H1 (cell line): ENCODE results near the gene PCIF1. TPM values are rescaled to one million over a fixed set of nuclear protein-coding genes. Genes with fewer than 3 reads are reported as not detected.
"Not testable (repeated sequence)": the region's sequence is repeated elsewhere in the genome, so short reads cannot be mapped to it uniquely, and the experiment has no call there.

ENCODE experiments used
- CTCF ChIA-PET: fragments of 300-600 bp; sonication (Branson Sonifier 250); formaldehyde crosslinking; loops from one replicate; lab custom pipeline; 2021; ENCODE audit not compliant: partially characterized antibody; lab: Charles Lee
- POLR2A ChIA-PET: fragments of 300-600 bp; sonication (Branson Sonifier 250); formaldehyde crosslinking; loops from one replicate; lab custom pipeline; 2021; ENCODE audit warnings: inconsistent platforms; ENCODE audit not compliant: partially characterized antibody; lab: Charles Lee
- DNase-seq, 2 experiments: peaks; one replicate each; pipeline versions ENCODE4 v3.0.0 to v3.0.0-alpha.2; 2010 to 2022; ENCODE audit warnings: low spot score in 2 of 2, low read depth in 1 of 2, mixed read lengths in 1 of 2
- FAIRE-seq: peaks from 2 replicates; lab custom pipeline; 2011; peaks lifted over from hg19 to GRCh38; lab: Jason Lieb, UNC
- H2AFZ ChIP-seq: 2 replicates; pipeline ENCODE4 v1.8.1; 2012; ENCODE audit warnings: low read length, inconsistent platforms
- H2AK5ac ChIP-seq: 2 replicates; pipeline ENCODE4 v1.6.1; 2013; ENCODE audit warnings: low read depth, low read length
- H2BK120ac ChIP-seq: replicated peaks from 2 replicates; pipeline ENCODE3; 2013; ENCODE audit warnings: low read depth, low read length, inconsistent platforms
- H2BK12ac ChIP-seq: 2 replicates; pipeline ENCODE4 v1.6.1; 2013; ENCODE audit warnings: low read depth, low read length
- H2BK15ac ChIP-seq: 2 replicates; pipeline ENCODE4 v1.6.1; 2013; ENCODE audit warnings: low read length
- H2BK20ac ChIP-seq: 2 replicates; pipeline ENCODE4 v1.6.1; 2013; ENCODE audit warnings: low read length
- H2BK5ac ChIP-seq: 2 replicates; pipeline ENCODE4 v1.6.1; 2013; ENCODE audit warnings: low read depth, low read length
- H3K14ac ChIP-seq: 2 replicates; pipeline ENCODE4 v1.6.1; 2013; ENCODE audit warnings: inconsistent platforms; ENCODE audit not compliant: insufficient read length
- H3K18ac ChIP-seq: 2 replicates; pipeline ENCODE4 v1.6.1; 2013; ENCODE audit warnings: low read length; ENCODE audit errors: extremely low read depth
- H3K23ac ChIP-seq: 2 replicates; pipeline ENCODE4 v1.6.1; 2013; ENCODE audit warnings: inconsistent platforms; ENCODE audit not compliant: insufficient read length
- H3K23me2 ChIP-seq: 2 replicates; pipeline ENCODE4 v1.6.1; 2013; ENCODE audit warnings: low read depth, low read length
- H3K27ac ChIP-seq: 2 replicates; pipeline ENCODE4 v1.6.1; 2011; ENCODE audit warnings: low read depth, low read length, inconsistent platforms
- H3K27me3 ChIP-seq, 4 experiments: replicated peaks in 1 of 4; 1 replicate in 1 of 4; 2 replicates in 3 of 4; pipeline versions ENCODE4 v1.6.1 to v1.8.1; 2011 to 2013; ENCODE audit warnings: low read length in 3 of 4, mild to moderate bottlenecking in 3 of 4, inconsistent platforms in 2 of 4, mixed read lengths in 2 of 4, moderate library complexity in 1 of 4; ENCODE audit not compliant: control insufficient read depth in 3 of 4, insufficient read depth in 3 of 4; ENCODE audit errors: extremely low read depth in 1 of 4
- H3K36me3 ChIP-seq, 4 experiments: 2 replicates each; pipeline versions ENCODE4 v1.6.1 to v1.8.1; 2011 to 2013; ENCODE audit warnings: mild to moderate bottlenecking in 4 of 4, low read length in 3 of 4, moderate library complexity in 2 of 4, control low read depth in 1 of 4, inconsistent platforms in 1 of 4; ENCODE audit not compliant: insufficient read depth in 4 of 4, control insufficient read depth in 2 of 4
- H3K4ac ChIP-seq: replicated peaks from 2 replicates; pipeline ENCODE3; 2013; ENCODE audit warnings: low read length, low read depth, mixed read lengths, inconsistent platforms; ENCODE audit not compliant: insufficient read length
- H3K4me1 ChIP-seq, 4 experiments: replicated peaks in 1 of 4; 1 replicate in 1 of 4; 2 replicates in 3 of 4; pipeline versions ENCODE4 v1.6.1 to v1.8.1; 2011 to 2013; ENCODE audit warnings: low read length in 3 of 4, inconsistent platforms in 2 of 4, mixed read lengths in 1 of 4; ENCODE audit not compliant: insufficient read depth in 4 of 4, control insufficient read depth in 3 of 4
- H3K4me2 ChIP-seq, 2 experiments: 2 replicates each; pipeline versions ENCODE4 v1.6.1 to v1.8.1; 2011 to 2013; ENCODE audit warnings: low read depth in 2 of 2, low read length in 2 of 2, control low read depth in 1 of 2, inconsistent platforms in 1 of 2, mild to moderate bottlenecking in 1 of 2; ENCODE audit not compliant: insufficient read depth in 1 of 2
- H3K4me3 ChIP-seq, 4 experiments: fragments of 200-600, 300-600 bp in 1 of 4; sonication (generic), shearing (Covaris generic), sonication (Bioruptor Twin) in 1 of 4; 2 replicates each; pipeline versions ENCODE4 v1.5.1 to v1.8.1; 2011 to 2016; ENCODE audit warnings: low read length in 4 of 4, low read depth in 3 of 4, control low read depth in 2 of 4, inconsistent platforms in 2 of 4, mild to moderate bottlenecking in 2 of 4, mixed read lengths in 1 of 4, moderate library complexity in 1 of 4; ENCODE audit not compliant: insufficient read depth in 2 of 4; ENCODE audit errors: extremely low read depth in 1 of 4
- H3K56ac ChIP-seq: replicated peaks from 2 replicates; pipeline ENCODE3; 2013; ENCODE audit warnings: low read depth, mild to moderate bottlenecking, mixed read lengths, low read length, inconsistent platforms; ENCODE audit not compliant: insufficient read length
- H3K79me1 ChIP-seq: 2 replicates; pipeline ENCODE4 v1.6.1; 2013; ENCODE audit warnings: low read depth, low read length, control low read depth
- H3K79me2 ChIP-seq, 2 experiments: 2 replicates each; pipeline versions ENCODE4 v1.6.1 to v1.8.1; 2012 to 2013; ENCODE audit warnings: low read length in 2 of 2, mild to moderate bottlenecking in 2 of 2, inconsistent platforms in 1 of 2; ENCODE audit not compliant: insufficient read depth in 2 of 2, control insufficient read depth in 1 of 2
- H3K9ac ChIP-seq, 4 experiments: replicated peaks in 1 of 4; 1 replicate in 1 of 4; 2 replicates in 3 of 4; pipeline versions ENCODE4 v1.6.1 to v1.8.1; 2011 to 2013; ENCODE audit warnings: low read depth in 3 of 4, low read length in 3 of 4, control low read depth in 2 of 4, mild to moderate bottlenecking in 2 of 4, moderate library complexity in 2 of 4, inconsistent platforms in 1 of 4; ENCODE audit errors: extremely low read depth in 1 of 4
- H3K9me3 ChIP-seq, 2 experiments: 2 replicates each; pipeline versions ENCODE4 v1.6.1 to v1.8.1; 2012 to 2013; ENCODE audit warnings: mild to moderate bottlenecking in 2 of 2, moderate library complexity in 2 of 2, control low read depth in 1 of 2, inconsistent platforms in 1 of 2, low read depth in 1 of 2, low read length in 1 of 2, mixed read lengths in 1 of 2; ENCODE audit not compliant: insufficient read depth in 2 of 2
- H4K20me1 ChIP-seq, 2 experiments: replicated peaks in 1 of 2; 2 replicates each; pipeline versions ENCODE3 to v1.8.1; 2011 to 2013; ENCODE audit warnings: inconsistent platforms in 2 of 2, low read length in 2 of 2, mild to moderate bottlenecking in 1 of 2; ENCODE audit not compliant: insufficient read depth in 2 of 2, control insufficient read depth in 1 of 2
- H4K5ac ChIP-seq: 2 replicates; pipeline ENCODE4 v1.6.1; 2013; ENCODE audit warnings: low read length, low read depth, mixed read lengths, inconsistent platforms; ENCODE audit not compliant: insufficient read length
- H4K8ac ChIP-seq: 2 replicates; pipeline ENCODE4 v1.8.0; 2013; ENCODE audit warnings: mild to moderate bottlenecking, moderate library complexity, low read length, inconsistent platforms; ENCODE audit not compliant: insufficient read depth; ENCODE audit errors: extremely low read depth
- H4K91ac ChIP-seq: replicated peaks from 2 replicates; pipeline ENCODE3; 2013; ENCODE audit warnings: low read length, mixed read lengths, inconsistent platforms; ENCODE audit not compliant: insufficient read length
- GABPA ChIP-seq: IDR thresholded peaks from 2 replicates; pipeline ENCODE4 v1.6.1; 2011; ENCODE audit warnings: mild to moderate bottlenecking, low read length, moderate library complexity, borderline replicate concordance; ENCODE audit not compliant: insufficient read depth
- KDM1A ChIP-seq: fragments of 200-600, 300-600 bp; sonication (generic); IDR thresholded peaks from 2 replicates; pipeline ENCODE4 v1.7.1; 2016; ENCODE audit warnings: mild to moderate bottlenecking, low read length, borderline replicate concordance
- POU5F1 ChIP-seq: IDR thresholded peaks from 2 replicates; pipeline ENCODE4 v1.6.1; 2011; ENCODE audit warnings: low read depth, mild to moderate bottlenecking, low read length, moderate library complexity
- RXRA ChIP-seq: IDR thresholded peaks from 2 replicates; pipeline ENCODE4 v1.6.1; 2011; ENCODE audit warnings: low read depth, mild to moderate bottlenecking, low read length, moderate library complexity; ENCODE audit not compliant: insufficient read depth
- SP4 ChIP-seq: IDR thresholded peaks from 2 replicates; pipeline ENCODE4 v1.6.1; 2012; ENCODE audit warnings: low read length, inconsistent platforms
- TAF7 ChIP-seq: optimal IDR thresholded peaks from 2 replicates; pipeline ENCODE3; 2011; ENCODE audit warnings: low read depth, mild to moderate bottlenecking, inconsistent platforms, low read length, moderate library complexity, borderline replicate concordance
- TBP ChIP-seq: IDR thresholded peaks from 2 replicates; pipeline ENCODE4 v1.6.1; 2011; ENCODE audit warnings: low read depth, low read length, improper control_type of control experiment
- WGBS, 2 experiments: shearing (Covaris generic) in 1 of 2; methylation state at CpG; one replicate each; pipeline versions ENCODE4 v1.1.6 to v1.1.7; 2013 to 2015; ENCODE audit warnings: low lambda C conversion rate in 2 of 2, mixed read lengths in 2 of 2, inconsistent platforms in 1 of 2, low coverage in 1 of 2, missing lambda C conversion rate in 1 of 2; ENCODE audit not compliant: insufficient replicate concordance in 2 of 2, insufficient coverage in 1 of 2, insufficient read length in 1 of 2; ENCODE audit errors: extremely low coverage in 1 of 2, missing lambda C conversion rate in 1 of 2; 5-methylcytosine and 5-hydroxymethylcytosine counted together
- polyA plus RNA-seq, 7 experiments: library from polyadenylated mRNA; depleted of rRNA in 3 of 7; stranded (reverse) in 5 of 7; unstranded in 2 of 7; fragments of >200 nt in 5 of 7; fragments of 200-250 nt in 2 of 7; gene quantifications; 1 replicate in 5 of 7; 2 replicates in 1 of 7; 4 replicates in 1 of 7; pipeline versions ENCODE4 v1.2.1 to v1.2.3, GENCODE V29; 2011 to 2013; ENCODE audit warnings: missing spikeins in 2 of 7, mixed read lengths in 2 of 7
- total RNA-seq: library from RNA; stranded (reverse); fragmentation: NEBNext Ultra II Directional; extraction: Animal tissue kit (Norgen Biotek cat#: 25700); gene quantifications from 2 replicates; pipeline ENCODE4 v1.2.1, GENCODE V29; 2021
- TF ChIP-seq, protein P1 (sequence below): IDR thresholded peaks from 2 replicates; pipeline ENCODE4 v1.6.1; 2012; ENCODE audit warnings: low read length, inconsistent platforms

PCIF1 gene
- total and polyA plus RNA-seq, 2 of the 8 experiments (the other 6 are each of a cell fraction or from before 2014, with no cell fraction given), result 30.3 to 30.6 TPM

DNA sequence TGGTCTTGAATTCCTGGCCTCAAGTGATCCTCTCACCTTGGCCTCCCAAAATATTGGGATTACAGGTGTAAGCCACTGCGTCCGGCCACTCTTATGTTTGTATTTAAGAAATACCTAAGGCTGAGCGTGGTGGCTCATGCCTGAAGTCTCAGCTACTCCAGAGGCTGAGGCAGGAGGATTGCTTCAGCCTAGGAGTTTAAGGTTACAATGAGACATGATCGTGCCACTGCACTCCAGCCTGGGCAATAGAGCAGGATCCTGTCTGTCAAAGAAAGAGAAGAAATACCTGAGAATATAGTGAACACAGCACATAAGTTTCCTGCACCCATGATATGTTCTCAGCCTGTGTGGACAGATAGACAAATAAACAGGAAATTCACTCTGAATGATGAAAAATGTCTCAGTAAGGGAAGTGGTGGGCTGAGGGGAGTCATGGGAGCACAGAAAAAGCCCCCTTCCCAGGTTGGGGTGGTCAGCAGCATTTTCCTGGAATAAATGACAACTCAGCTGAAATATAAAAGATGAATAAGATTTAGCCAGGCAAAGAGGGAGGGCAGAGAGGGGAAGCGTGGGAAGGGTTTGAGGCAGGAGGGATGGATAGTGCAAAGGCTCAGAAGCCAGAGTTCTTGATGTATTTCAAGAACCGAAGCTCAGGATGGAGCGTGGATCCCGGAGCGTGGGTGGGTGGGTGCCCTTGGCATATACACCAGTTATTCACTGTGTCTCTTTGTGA is 60.4 kb downstream of the PCIF1 start (continued):
- TF ChIP-seq GABPA (no peak), SP4 (no peak), TAF7 (no peak), RXRA (no peak), KDM1A (no peak), TBP (no peak), POU5F1 (no peak)
- TF ChIP-seq, protein P1, sequence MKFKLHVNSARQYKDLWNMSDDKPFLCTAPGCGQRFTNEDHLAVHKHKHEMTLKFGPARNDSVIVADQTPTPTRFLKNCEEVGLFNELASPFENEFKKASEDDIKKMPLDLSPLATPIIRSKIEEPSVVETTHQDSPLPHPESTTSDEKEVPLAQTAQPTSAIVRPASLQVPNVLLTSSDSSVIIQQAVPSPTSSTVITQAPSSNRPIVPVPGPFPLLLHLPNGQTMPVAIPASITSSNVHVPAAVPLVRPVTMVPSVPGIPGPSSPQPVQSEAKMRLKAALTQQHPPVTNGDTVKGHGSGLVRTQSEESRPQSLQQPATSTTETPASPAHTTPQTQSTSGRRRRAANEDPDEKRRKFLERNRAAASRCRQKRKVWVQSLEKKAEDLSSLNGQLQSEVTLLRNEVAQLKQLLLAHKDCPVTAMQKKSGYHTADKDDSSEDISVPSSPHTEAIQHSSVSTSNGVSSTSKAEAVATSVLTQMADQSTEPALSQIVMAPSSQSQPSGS, result no peak

DNA sequence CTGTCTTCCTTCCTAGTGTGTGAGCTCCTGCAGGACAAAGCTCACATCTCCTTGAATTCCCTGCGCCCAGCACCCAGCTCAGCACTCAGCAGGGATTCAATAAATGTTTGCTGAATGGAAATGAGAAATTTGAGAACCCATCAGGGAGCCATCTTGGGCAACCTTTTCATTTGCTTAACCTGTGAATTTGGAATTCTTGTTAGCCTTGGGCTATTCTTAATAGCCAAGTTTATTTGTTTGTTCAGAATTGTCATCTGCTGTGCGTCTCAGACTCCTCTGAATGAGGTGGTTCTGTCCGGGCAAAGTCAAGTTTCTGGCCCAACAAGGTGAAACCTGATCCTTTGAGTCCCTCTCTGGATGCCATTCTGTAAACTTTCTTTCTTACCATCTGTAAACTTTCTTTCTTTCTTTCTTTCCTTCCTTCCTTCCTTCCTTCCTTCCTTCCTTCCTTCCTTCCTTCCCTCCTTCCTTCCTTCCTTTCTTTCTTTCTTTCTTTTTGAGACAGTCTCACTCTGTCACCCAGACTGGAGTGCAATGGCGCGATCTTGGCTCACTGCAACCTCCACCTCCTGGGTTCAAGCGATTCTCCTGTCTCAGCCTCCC is 61.1 kb downstream of the PCIF1 start:
- H3K4me3 ChIP-seq, POLR2A ChIA-PET, H4K20me1 ChIP-seq, H3K79me1 ChIP-seq, H4K5ac ChIP-seq, H3K36me3 ChIP-seq, H4K8ac ChIP-seq, H2AK5ac ChIP-seq, FAIRE-seq, H2BK20ac ChIP-seq, H3K4ac ChIP-seq, DNase-seq, H2BK12ac ChIP-seq, H3K27ac ChIP-seq, H2AFZ ChIP-seq, H3K4me1 ChIP-seq, H3K4me2 ChIP-seq, H3K23ac ChIP-seq, H2BK120ac ChIP-seq, H3K79me2 ChIP-seq, H3K9ac ChIP-seq, H3K9me3 ChIP-seq, H2BK5ac ChIP-seq, H3K23me2 ChIP-seq, H3K18ac ChIP-seq, H4K91ac ChIP-seq, H3K56ac ChIP-seq, H3K14ac ChIP-seq, H2BK15ac ChIP-seq, H3K27me3 ChIP-seq: not testable (repeated sequence)
- 88% methylated on average over 6 of the region's 6 CpGs; no CpG with 5 or more reads in 1 of the 2 experiments for WGBS, 2 experiments
- CTCF ChIA-PET, result interaction anchor here (0.7 to 14.5 kb wide), 9 partner anchors 9 to 366 kb away, joined by 3 to 114 read pairs (median 7); partner anchors contain the start of genes MMP9 and WFDC10A
